ENCODE results near the gene KRTCAP3.

DNA sequence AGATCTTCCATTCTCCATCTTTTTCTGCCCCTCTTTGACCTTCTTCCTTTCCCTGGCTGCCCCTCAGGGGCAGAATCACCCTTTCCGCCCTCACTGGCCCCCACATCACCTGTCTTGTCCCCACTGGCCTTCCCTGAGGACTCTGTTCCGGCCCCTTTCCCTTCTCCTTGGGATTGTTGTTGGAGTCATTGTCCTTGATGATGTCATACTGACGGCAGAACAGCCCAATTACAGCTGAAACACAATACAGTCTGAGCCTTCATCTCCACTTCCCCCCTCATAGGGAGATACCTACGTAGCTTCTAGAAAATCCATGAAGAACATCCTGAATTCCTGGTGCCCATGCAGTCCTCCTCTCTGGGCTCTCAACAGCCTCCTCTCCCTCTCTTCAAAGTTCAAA, 50.4 kb downstream of the KRTCAP3 start:
- TF ChIP-seq, protein P1, sequence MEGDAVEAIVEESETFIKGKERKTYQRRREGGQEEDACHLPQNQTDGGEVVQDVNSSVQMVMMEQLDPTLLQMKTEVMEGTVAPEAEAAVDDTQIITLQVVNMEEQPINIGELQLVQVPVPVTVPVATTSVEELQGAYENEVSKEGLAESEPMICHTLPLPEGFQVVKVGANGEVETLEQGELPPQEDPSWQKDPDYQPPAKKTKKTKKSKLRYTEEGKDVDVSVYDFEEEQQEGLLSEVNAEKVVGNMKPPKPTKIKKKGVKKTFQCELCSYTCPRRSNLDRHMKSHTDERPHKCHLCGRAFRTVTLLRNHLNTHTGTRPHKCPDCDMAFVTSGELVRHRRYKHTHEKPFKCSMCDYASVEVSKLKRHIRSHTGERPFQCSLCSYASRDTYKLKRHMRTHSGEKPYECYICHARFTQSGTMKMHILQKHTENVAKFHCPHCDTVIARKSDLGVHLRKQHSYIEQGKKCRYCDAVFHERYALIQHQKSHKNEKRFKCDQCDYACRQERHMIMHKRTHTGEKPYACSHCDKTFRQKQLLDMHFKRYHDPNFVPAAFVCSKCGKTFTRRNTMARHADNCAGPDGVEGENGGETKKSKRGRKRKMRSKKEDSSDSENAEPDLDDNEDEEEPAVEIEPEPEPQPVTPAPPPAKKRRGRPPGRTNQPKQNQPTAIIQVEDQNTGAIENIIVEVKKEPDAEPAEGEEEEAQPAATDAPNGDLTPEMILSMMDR (IDR thresholded peaks at IDR 0.05; ENCODE audit: insufficient read depth, low read depth, low read length): no peak
- no peak for TF ChIP-seq EZH2 (IDR thresholded peaks at IDR 0.05; ENCODE audit: insufficient read depth, low read length)
